GM23248 (cell line): Measurements from ENCODE around the gene MAP2K5. TPM values are rescaled to one million over a fixed set of nuclear protein-coding genes. Genes with fewer than 3 reads are reported as not detected.

Source experiments
- DNase-seq: peaks from one replicate; pipeline ENCODE4 v3.0.0-alpha.2; 2015
- H2AFZ ChIP-seq: fragments of 200-600 bp; sonication (generic); 2 replicates; pipeline ENCODE4 v1.6.1; 2016; ENCODE audit warnings: antibody characterized with exemption
- H3F3A ChIP-seq: fragments of 200-600 bp; sonication (generic); 2 replicates; pipeline ENCODE4 v1.6.1; 2016; ENCODE audit warnings: mild to moderate bottlenecking, antibody characterized with exemption, mixed run types; ENCODE audit not compliant: insufficient read depth
- H3K27ac ChIP-seq: fragments of 200-600 bp; sonication (generic); 2 replicates; pipeline ENCODE4 v1.5.1; 2016; ENCODE audit warnings: mild to moderate bottlenecking
- H3K27me3 ChIP-seq: fragments of 200-600 bp; sonication (generic); replicated peaks from 2 replicates; pipeline ENCODE4 v1.6.1; 2016; ENCODE audit warnings: mild to moderate bottlenecking; ENCODE audit not compliant: insufficient read depth
- H3K36me3 ChIP-seq: fragments of 200-600 bp; sonication (generic); 2 replicates; pipeline ENCODE4 v1.6.1; 2016; ENCODE audit warnings: low read depth, mild to moderate bottlenecking
- H3K4me1 ChIP-seq: fragments of 200-600 bp; sonication (generic); 2 replicates; pipeline ENCODE4 v1.6.1; 2016; ENCODE audit warnings: mild to moderate bottlenecking; ENCODE audit not compliant: insufficient read depth
- H3K4me2 ChIP-seq: fragments of 200-600 bp; sonication (generic); one replicate; pipeline ENCODE4 v1.6.1; 2016; ENCODE audit warnings: mild to moderate bottlenecking; ENCODE audit not compliant: unreplicated experiment
- H3K4me3 ChIP-seq: fragments of 200-600 bp; sonication (generic); 2 replicates; pipeline ENCODE4 v1.5.1; 2016; ENCODE audit warnings: mild to moderate bottlenecking
- H3K79me2 ChIP-seq: fragments of 200-600 bp; sonication (generic); 2 replicates; pipeline ENCODE4 v1.6.1; 2016; ENCODE audit warnings: mild to moderate bottlenecking; ENCODE audit not compliant: insufficient read depth
- H3K9ac ChIP-seq: fragments of 200-600 bp; sonication (generic); 2 replicates; pipeline ENCODE4 v1.6.1; 2016; ENCODE audit warnings: mild to moderate bottlenecking
- H3K9me2 ChIP-seq: fragments of 200-600 bp; sonication (generic); 2 replicates; pipeline ENCODE4 v1.6.1; 2016; ENCODE audit warnings: mixed run types, mild to moderate bottlenecking, moderate library complexity; ENCODE audit not compliant: insufficient read depth
- H3K9me3 ChIP-seq: fragments of 200-600 bp; sonication (generic); one replicate; pipeline ENCODE4 v1.6.1; 2017; ENCODE audit warnings: low read depth
- H4K20me1 ChIP-seq: fragments of 200-600 bp; sonication (generic); 2 replicates; pipeline ENCODE4 v1.6.0; 2016; ENCODE audit not compliant: insufficient read depth
- EZH2 ChIP-seq: fragments of 200-600 bp; sonication (generic); IDR thresholded peaks from 2 replicates; pipeline ENCODE4 v1.6.1; 2018; ENCODE audit warnings: antibody characterized with exemption, mild to moderate bottlenecking; ENCODE audit not compliant: insufficient read depth, poor library complexity, severe bottlenecking
- EZH2phosphoT487 ChIP-seq: fragments of 200-600 bp; sonication (generic); IDR thresholded peaks from 2 replicates; pipeline ENCODE4 v1.6.1; 2018; ENCODE audit warnings: antibody characterized with exemption, moderate library complexity, mild to moderate bottlenecking, low read depth; ENCODE audit not compliant: insufficient read depth
- WGBS, 2 experiments: methylation state at CpG; one replicate each; pipeline ENCODE4 v1.1.6; 2015 to 2017; ENCODE audit warnings: low lambda C conversion rate in 2 of 2, low coverage in 1 of 2; ENCODE audit errors: missing lambda C conversion rate in 2 of 2; 5-methylcytosine and 5-hydroxymethylcytosine counted together
- in situ Hi-C: fragments of 300-500 bp; cut with MboI; formaldehyde crosslinking; loops from 2 replicates; pipeline ENCODE4 v1.15.0; 2020
- polyA plus RNA-seq: library from polyadenylated mRNA; unstranded; fragments of >200 nt; fragmentation: Nextera tagmentation; extraction: Ambion mirVana; gene quantifications from 2 replicates; pipeline ENCODE4 v1.2.1, GENCODE V29; 2016
- total RNA-seq: library from RNA; depleted of rRNA; stranded (reverse); fragments of >200 nt; shearing (Covaris generic); gene quantifications from 2 replicates; pipeline ENCODE4 v1.2.3, GENCODE V29; 2014

Gene MAP2K5
- total and polyA plus RNA-seq, 2 experiments from 2014 or later = 2.8 to 15.0 TPM

DNA sequence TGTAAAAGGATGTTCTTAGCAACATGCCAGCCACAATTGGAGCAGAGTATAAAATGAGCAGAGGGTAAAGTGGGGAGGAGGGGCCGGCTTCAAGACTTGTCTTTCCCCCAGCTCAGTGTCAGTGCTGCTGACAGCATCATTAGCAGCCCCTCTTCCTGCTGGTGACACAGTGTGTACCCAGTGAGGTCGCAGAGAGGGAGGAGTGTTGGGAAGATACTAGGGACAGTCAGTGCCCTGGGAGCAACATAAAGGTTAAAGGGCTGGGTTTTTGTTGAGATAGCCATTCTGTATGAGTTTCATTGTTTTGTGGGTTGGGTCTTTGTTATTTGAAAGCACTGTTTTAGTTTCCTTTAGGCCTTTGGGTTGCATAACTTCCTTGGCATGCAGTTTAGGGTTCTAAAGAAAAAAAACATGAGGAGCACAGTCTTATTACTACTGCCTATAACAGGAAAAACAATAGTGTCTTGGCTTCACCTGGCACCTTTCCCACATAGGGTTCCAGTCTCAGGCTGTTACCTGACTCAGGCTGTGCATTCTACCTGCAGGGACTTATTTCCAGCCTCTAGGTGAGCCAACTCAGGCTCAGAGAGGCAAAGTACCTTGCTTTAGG, 188.7 kb downstream of the MAP2K5 start:
- no peak for DNase-seq
- 21 to 29% methylated on average over 2 of the region's 2 CpGs for WGBS, 2 experiments
- Histone ChIP-seq H3K27ac (no peak overlapping the region), H3K9me3 (no peaks in the 10 kb centered on the region), H3K4me3 (no peak overlapping the region), H3K4me1 (no peaks in the 10 kb centered on the region), H3K4me2 (no peak overlapping the region), H4K20me1 (no peaks in the 10 kb centered on the region), H3K9me2 (no peaks in the 10 kb centered on the region), H3K9ac (no peak overlapping the region), H3K79me2 (no peaks in the 10 kb centered on the region), H2AFZ (no peak overlapping the region), H3K36me3 (no peaks in the 10 kb centered on the region), H3K27me3 (no peaks in the 10 kb centered on the region), H3F3A (no peaks in the 10 kb centered on the region)
- in situ Hi-C loops = no loop called here
- TF ChIP-seq EZH2phosphoT487 (no peak), EZH2 (no peak)

DNA sequence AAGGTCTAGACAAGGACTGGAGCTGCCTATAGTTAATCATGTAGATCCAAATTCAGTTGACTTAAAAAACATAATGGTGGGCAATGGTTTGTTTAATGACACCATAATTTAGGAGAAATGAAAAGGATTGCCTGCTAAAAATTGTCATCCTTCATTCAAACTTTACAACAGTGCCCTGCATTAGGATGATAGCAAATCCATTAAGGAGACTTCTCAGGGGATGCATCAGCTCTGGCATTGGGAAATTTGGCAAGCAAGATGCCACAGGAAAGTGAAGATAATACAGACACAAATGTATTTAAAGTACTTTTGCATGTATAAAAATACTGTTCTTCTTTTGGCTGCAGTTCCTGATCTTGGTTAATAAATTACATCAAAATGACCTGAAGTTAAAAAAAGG, 189.7 kb downstream of the MAP2K5 start:
- TF ChIP-seq EZH2phosphoT487 (no peak), EZH2 (no peak)
- H4K20me1 ChIP-seq = no peaks in the 10 kb centered on the region
- H3K27me3 ChIP-seq = no peaks in the 10 kb centered on the region
- in situ Hi-C loops = no loop called here
- no peak overlapping the region for H2AFZ ChIP-seq
- H3K9me3 ChIP-seq = no peaks in the 10 kb centered on the region
- no peak overlapping the region for H3K27ac ChIP-seq
- no peak overlapping the region for H3K4me2 ChIP-seq
- H3K9ac ChIP-seq = no peak overlapping the region
- no peaks in the 10 kb centered on the region for H3F3A ChIP-seq
- DNase-seq = no peak
- no peaks in the 10 kb centered on the region for H3K4me1 ChIP-seq
- H3K36me3 ChIP-seq = no peaks in the 10 kb centered on the region
- H3K4me3 ChIP-seq = no peak overlapping the region
- H3K9me2 ChIP-seq = no peaks in the 10 kb centered on the region
- no peaks in the 10 kb centered on the region for H3K79me2 ChIP-seq

GRCh38 chr15:67732671-67733374, 190.3 kb downstream of the MAP2K5 start:
- TF ChIP-seq EZH2phosphoT487 = no peak
- no peak for TF ChIP-seq EZH2
- 78 to 84% methylated on average over 14 of the region's 14 CpGs for WGBS, 2 experiments
- no peak for DNase-seq
- H3K9me3 ChIP-seq = no peaks in the 10 kb centered on the region
- in situ Hi-C loops = no loop called here
- H3K4me1 ChIP-seq = no peaks in the 10 kb centered on the region
- H3K9me2 ChIP-seq = no peaks in the 10 kb centered on the region
- H3K27ac ChIP-seq = no peak overlapping the region
- H4K20me1 ChIP-seq = no peaks in the 10 kb centered on the region
- no peak overlapping the region for H3K4me2 ChIP-seq
- H3K9ac ChIP-seq = no peak overlapping the region
- H3K79me2 ChIP-seq = no peaks in the 10 kb centered on the region
- no peak overlapping the region for H3K4me3 ChIP-seq
- H3K27me3 ChIP-seq = no peaks in the 10 kb centered on the region
- H2AFZ ChIP-seq = no peak overlapping the region
- no peaks in the 10 kb centered on the region for H3F3A ChIP-seq
- no peaks in the 10 kb centered on the region for H3K36me3 ChIP-seq

GRCh38 chr15:67735896-67736295, 193.4 kb downstream of the MAP2K5 start:
- H3K9ac ChIP-seq = no peak overlapping the region
- no peak for DNase-seq
- H3K27ac ChIP-seq = no peak overlapping the region
- no peaks in the 10 kb centered on the region for H3K9me2 ChIP-seq
- no peak overlapping the region for H3K4me2 ChIP-seq
- 43 to 48% methylated on average over 2 of the region's 2 CpGs for WGBS, 2 experiments
- no peaks in the 10 kb centered on the region for H3K9me3 ChIP-seq
- TF ChIP-seq EZH2 = no peak
- no peak for TF ChIP-seq EZH2phosphoT487
- no peak overlapping the region for H3K4me3 ChIP-seq
- in situ Hi-C loops = no loop called here
- H3K4me1 ChIP-seq = no peaks in the 10 kb centered on the region
- H3K36me3 ChIP-seq = no peaks in the 10 kb centered on the region
- no peak overlapping the region for H2AFZ ChIP-seq
- H3K27me3 ChIP-seq = no peaks in the 10 kb centered on the region
- no peaks in the 10 kb centered on the region for H3F3A ChIP-seq
- H3K79me2 ChIP-seq = no peaks in the 10 kb centered on the region
- no peaks in the 10 kb centered on the region for H4K20me1 ChIP-seq
